ENCODE results near the gene HAP1.

Gene HAP1

GRCh38 chr17:41740506-41740905 lies 6.1 kb upstream of the HAP1 start:
- no peak overlapping the region for H3K27ac ChIP-seq
- no peak for TF ChIP-seq CTCF (conservative IDR thresholded peaks at IDR 0.05)
- TF ChIP-seq ZFX (IDR thresholded peaks at IDR 0.05) = no peak

GRCh38 chr17:41739661-41740352 lies 5.4 kb upstream of the HAP1 start:
- no peak overlapping the region for H3K27ac ChIP-seq
- no peak for TF ChIP-seq ZFX (IDR thresholded peaks at IDR 0.05)
- no peak for TF ChIP-seq CTCF (conservative IDR thresholded peaks at IDR 0.05)

GRCh38 chr17:41738801-41739112 lies 4.3 kb upstream of the HAP1 start:
- H3K27ac ChIP-seq = peak overlapping the region; percentile 62

GRCh38 chr17:41738077-41738800 lies 3.8 kb upstream of the HAP1 start:
- peak overlapping the region; percentile 62 for H3K27ac ChIP-seq
- TF ChIP-seq CTCF (conservative IDR thresholded peaks at IDR 0.05) (peak; percentile 98), ZFX (IDR thresholded peaks at IDR 0.05) (no peak)

More at GRCh38 chr17:41738801-41739112, 4.3 kb upstream of the HAP1 start:
- TF ChIP-seq CTCF (conservative IDR thresholded peaks at IDR 0.05) (no peak), ZFX (IDR thresholded peaks at IDR 0.05) (no peak)

GRCh38 chr17:41737680-41738023 lies 3.2 kb upstream of the HAP1 start:
- H3K27ac ChIP-seq = no peak overlapping the region

GRCh38 chr17:41736983-41737679 lies 2.7 kb upstream of the HAP1 start:
- TF ChIP-seq CTCF (conservative IDR thresholded peaks at IDR 0.05) (no peak), ZFX (IDR thresholded peaks at IDR 0.05) (no peak)
- H3K27ac ChIP-seq = no peak overlapping the region

More at GRCh38 chr17:41737680-41738023, 3.2 kb upstream of the HAP1 start:
- no peak for TF ChIP-seq CTCF (conservative IDR thresholded peaks at IDR 0.05)
- no peak for TF ChIP-seq ZFX (IDR thresholded peaks at IDR 0.05)

GRCh38 chr17:41735744-41736143 lies 1.3 kb upstream of the HAP1 start:
- no peak overlapping the region for H3K27ac ChIP-seq

More at GRCh38 chr17:41735744-41736143, 1.3 kb upstream of the HAP1 start:
- no peak for TF ChIP-seq CTCF (conservative IDR thresholded peaks at IDR 0.05)
- no peak for TF ChIP-seq ZFX (IDR thresholded peaks at IDR 0.05)

Data from C4-2B (cell line).